Right ventricle myocardium inferior (tissue), 1 donor: Measurements from ENCODE around the gene ELP1. TPM values are rescaled to one million over a fixed set of nuclear protein-coding genes. Genes with fewer than 3 reads are reported as not detected.
"Not testable (repeated sequence)": the region's sequence is repeated elsewhere in the genome, so short reads cannot be mapped to it uniquely, and the experiment has no call there.

Experiments used
- ATAC-seq: fragments of 200-7000 bp; cut with Tn5 transposase; one replicate; pipeline ENCODE4 v1.9.1; 2020; ENCODE audit warnings: mild to moderate bottlenecking, moderate library complexity
- DNase-seq: peaks from one replicate; pipeline ENCODE4 v3.0.0; 2021; ENCODE audit errors: missing footprints
- intact Hi-C: fragments of 100-400 bp; cut with DNase I; formaldehyde crosslinking; loops from one replicate; pipeline ENCODE4 v1.11.0; 2022
- total RNA-seq: library from RNA; stranded (reverse); fragmentation: NEBNext Ultra II Directional; extraction: Animal tissue kit (Norgen Biotek cat#: 25700); gene quantifications from one replicate; pipeline ENCODE4 v1.2.1, GENCODE V29; 2021
- donor health status: DM: no; HTN: yes; CAD: no; lungs with severe emphysema.

Gene ELP1
- total RNA-seq, 1 donor from 2014 or later, result 17.5 TPM

- intact Hi-C loops, result loop anchor here (5.0 to 10.0 kb wide), 2 partner anchors 433 to 495 kb away; partner anchors contain the start of gene EPB41L4B
- ATAC-seq (peak; percentile 55), DNase-seq (no peak)
These were observed 44.3 kb downstream of the ELP1 start for GRCh38 chr9:108889649-108890067.

GRCh38 chr9:108886594-108887271 is 47.2 kb downstream of the ELP1 start:
- DNase-seq, intact Hi-C loops, ATAC-seq: not testable (repeated sequence)

DNA sequence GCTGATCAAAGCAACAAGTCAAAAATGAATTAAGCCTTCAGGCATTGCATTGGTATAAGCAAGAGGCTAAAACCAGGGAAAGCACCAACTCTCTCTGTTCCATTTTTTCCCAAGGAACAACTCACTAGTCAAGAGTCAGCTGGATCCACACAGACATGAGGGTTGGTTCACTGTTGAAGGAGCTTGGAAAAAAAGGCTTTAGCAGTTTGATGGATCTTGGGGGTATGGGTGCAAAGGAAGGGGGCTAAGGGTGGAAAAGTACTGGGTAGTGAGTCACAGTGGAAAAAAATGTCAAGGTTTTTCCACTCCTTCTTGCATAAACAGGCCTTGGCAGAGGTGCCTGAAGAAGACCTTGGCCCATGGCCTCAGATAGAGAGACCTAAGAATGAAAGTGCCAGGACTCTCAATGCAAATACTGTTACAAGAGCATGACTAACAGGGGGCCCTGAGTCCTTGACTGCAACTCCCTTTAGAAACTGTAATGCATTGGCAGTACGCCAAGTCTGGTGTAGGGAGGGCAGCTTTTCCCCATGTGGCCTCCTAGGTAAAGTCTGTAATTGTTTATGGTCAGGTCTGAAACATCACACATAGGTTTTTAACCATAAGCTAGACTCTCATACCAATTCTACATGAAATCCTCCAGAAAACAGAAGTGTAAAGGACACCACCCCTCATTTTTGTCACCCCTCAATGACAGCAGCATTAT is 48.1 kb downstream of the ELP1 start:
- intact Hi-C loops, result no loop called here
- DNase-seq, result no peak
- peak; percentile 13 for ATAC-seq

DNA sequence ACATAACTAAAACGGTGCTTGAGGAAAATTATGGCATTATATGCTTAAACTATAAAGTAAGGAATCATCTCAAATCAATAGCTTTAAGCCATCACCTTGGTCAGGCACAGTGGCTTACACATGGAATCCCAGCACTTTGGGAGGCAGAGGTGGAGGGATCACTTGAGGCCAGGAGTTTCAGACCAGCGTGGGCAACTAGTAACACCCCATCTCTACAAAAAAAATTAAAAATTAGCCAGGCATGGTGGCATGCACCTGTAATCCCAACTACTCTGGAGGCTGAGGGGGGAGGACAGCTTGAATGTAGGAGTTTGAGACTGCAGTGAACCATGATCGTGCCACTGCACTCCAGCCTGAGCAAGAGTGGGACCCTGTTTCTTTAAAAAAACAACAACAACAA is 49.2 kb downstream of the ELP1 start:
- DNase-seq (no peak), ATAC-seq (no peak)
- intact Hi-C loops, result no loop called here

GRCh38 chr9:108883085-108883484 is 50.8 kb downstream of the ELP1 start:
- intact Hi-C loops, result no loop called here
- DNase-seq, result no peak
- ATAC-seq, result no peak

DNA sequence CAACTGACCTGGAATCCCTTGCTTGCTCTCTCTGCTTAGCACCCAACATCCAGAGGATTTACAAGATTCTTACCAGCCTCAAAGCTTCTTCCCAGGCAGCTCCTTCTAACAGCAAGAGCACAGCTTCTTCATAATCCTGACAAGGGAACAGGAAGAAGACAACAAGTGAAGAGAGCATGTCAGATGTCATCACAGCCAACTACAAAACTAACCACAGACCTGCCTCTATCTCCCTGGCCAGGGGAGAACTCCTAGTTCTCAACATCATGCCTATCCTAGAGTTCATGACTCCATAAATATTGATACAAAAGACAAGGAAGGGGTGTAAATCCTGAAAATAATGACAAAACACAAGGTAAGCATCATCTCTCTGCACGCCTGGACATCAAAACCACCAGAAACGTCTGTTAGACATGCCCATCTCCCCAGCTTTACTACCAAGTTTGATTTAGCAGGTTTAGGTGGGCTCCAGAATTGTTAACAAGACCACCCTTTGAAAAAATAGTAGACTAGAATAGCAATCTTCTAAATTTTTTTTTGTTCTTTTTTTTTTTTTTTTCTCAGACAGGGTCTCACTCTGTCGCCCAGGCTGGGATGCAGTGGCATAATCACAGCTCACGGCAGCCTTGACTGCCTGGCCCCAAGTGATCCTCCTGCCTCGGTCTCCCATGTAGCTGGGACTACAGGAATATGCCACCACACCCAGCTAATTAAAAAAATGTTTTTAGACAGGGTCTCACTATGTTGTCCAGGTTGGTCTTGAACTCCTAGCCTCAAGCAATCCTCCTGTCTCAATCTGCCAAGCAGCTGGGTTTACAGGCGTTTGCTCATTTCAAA is 51.7 kb downstream of the ELP1 start:
- intact Hi-C loops, result no loop called here
- no peak for ATAC-seq

DNA sequence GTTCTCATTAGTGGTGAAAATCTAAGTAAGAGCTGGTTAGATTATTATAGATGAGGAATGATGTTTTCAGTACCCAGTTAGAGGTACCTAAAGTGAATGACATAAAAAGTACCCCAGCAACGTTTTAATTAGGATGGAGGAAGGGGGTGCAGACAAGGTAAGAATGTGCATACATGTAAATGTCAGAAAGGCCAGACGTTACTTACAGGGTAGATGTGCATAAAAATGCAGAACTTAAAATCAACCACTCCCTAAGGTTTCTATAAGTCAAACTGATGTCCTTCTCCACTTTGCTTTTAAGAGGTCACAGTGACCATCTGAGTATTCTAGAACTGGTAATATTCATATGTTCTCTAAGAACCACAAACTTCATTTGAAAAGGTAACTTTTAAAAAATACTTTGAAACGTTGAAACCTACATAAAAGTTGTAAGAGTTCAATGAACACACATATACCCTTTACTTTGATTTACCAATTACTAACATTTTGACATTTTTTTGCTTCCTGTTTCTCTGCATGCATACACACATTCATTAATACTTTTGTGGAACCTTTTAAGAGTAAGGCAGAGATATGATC is 53.1 kb downstream of the ELP1 start:
- intact Hi-C loops, result no loop called here
- ATAC-seq (no peak), DNase-seq (no peak)

More for the DNA sequence above, 51.7 kb downstream of the ELP1 start:
- DNase-seq, result no peak

GRCh38 chr9:108877524-108877923 is 56.4 kb downstream of the ELP1 start:
- no peak for DNase-seq
- no peak for ATAC-seq
- intact Hi-C loops, result no loop called here

GRCh38 chr9:108876425-108876824 is 57.5 kb downstream of the ELP1 start:
- no peak for DNase-seq
- intact Hi-C loops, result no loop called here
- no peak for ATAC-seq

DNA sequence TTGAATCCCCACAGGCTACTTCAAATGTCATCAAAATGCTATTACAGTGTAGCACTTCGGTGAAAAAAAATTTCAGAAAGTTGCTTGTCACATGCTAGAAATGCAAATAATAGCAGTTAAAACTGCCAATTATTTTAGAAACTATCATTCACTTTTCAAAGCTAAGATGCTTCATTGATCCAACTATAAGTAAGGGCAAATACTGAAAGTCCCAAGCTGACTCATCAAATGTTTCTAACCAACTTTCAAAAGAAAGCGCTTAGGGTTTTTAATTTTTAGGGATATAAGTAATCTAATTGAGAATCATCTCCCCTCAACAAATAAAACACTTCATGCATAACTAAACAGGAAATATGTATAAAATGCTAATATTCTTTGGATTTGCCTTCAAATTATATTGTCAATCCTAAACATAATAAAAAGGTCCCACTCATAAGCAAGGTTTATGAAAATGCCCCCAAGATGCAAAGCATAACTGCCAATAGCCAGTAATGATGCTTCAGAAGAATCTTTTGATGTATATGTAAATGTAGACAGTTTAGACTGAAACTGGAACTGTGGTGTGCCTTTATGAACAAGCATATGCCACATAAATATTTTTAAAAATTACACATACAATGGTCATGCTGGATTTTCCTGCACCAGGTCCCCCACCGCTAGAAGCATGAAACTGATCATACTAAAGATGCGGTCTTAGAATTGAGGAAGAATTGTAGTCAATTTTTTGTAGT is 59.7 kb downstream of the ELP1 start:
- ATAC-seq (no peak), DNase-seq (no peak)
- intact Hi-C loops, result no loop called here

- DNase-seq, result no peak
- no peak for ATAC-seq
- intact Hi-C loops, result no loop called here
These were observed 64.7 kb downstream of the ELP1 start for GRCh38 chr9:108869092-108869725.

DNA sequence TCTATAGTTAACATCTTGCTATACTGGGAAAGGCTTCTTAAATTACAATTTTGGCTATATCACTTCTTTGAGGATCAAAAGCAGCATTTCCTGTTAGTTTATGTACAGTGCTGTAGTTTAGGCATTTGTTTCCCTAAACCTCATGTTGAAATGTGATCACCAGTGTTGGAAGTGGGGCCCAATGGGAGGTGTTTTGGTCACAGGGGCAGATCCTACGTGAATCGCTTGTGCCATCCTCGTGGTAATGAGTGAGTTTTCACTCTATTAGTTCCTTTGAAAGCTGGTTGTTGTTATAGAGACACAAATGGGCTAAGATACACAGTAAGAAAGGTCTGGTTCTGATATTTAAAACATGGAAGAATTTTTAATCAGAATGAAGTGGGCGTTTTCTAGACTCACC is 66.1 kb downstream of the ELP1 start:
- intact Hi-C loops, result no loop called here
- DNase-seq, result no peak
- ATAC-seq, result no peak

DNA sequence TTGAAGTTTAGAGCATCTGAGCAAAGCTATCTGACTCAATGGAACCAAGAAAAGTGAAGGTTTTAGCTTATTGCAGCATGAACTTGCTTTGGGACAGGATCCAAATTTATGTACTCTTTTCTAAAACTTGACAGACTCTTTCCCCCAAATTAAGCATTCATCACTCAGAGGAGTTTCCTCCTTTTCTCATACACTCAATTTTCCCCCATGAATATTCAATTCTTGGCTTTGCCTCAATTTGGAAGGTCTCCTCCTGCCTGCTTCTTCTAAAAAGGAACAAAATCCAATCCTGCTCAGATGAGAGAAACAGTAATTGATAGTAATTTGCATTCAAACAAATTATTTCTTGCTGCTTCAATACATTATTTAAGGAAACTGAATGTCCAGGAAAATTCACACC is 66.8 kb downstream of the ELP1 start:
- DNase-seq (no peak), ATAC-seq (no peak)
- intact Hi-C loops, result no loop called here

GRCh38 chr9:108866001-108866420 is 67.9 kb downstream of the ELP1 start:
- ATAC-seq, result peak; percentile 70
- intact Hi-C loops, result no loop called here
- no peak for DNase-seq

- ATAC-seq (peak; percentile 32), DNase-seq (no peak)
- intact Hi-C loops, result no loop called here
These were observed 68.9 kb downstream of the ELP1 start for GRCh38 chr9:108865037-108865436.

GRCh38 chr9:108864446-108864845 is 69.5 kb downstream of the ELP1 start:
- DNase-seq, result no peak
- intact Hi-C loops, result no loop called here
- ATAC-seq, result no peak

DNA sequence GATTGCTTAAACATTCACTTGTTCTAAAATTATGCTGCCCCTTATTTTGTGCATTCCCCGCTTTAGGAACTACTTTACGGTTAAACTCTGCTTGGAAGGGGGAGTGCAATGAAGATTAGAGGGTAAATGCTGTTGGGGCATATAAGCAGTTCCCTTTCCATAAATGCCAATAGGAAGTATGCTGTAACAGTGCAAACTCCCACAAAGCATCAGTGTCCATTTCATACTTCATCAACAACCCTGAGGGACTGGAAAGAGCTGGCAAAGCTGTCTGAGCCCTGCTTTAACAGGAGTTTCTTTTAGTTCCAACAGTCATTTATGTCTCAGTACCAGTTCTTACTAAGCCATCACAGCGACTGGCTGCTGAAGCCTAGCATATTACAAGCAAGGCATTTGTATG is 70.0 kb downstream of the ELP1 start:
- intact Hi-C loops, result no loop called here
- ATAC-seq, result no peak
- DNase-seq, result no peak

DNA sequence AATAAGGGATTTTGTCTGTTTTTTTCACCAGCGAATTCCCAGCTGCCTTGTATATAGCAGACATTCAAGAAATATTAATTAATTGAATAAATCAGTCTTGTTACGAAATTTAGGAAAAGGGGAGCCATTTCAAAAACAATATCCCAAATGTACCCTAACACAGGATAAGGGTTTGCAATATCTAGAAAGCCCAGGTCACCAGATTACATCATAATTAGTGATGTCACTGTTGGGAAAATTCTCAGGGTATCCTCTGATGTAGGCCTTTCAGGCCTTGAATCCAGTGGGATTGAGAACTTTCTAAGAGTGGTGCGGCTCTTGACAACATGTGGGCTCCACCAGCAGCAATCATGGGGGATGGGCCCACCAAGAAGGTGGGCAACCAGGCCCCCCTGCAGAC is 71.9 kb downstream of the ELP1 start, which contains the start of gene ACTL7A:
ACTL7A (plus strand) TSS at position 270 of the 400 bp plus-strand sequence; CDS start at position 327, 57 bp downstream.
- intact Hi-C loops, result no loop called here

More for the DNA sequence above, 71.9 kb downstream of the ELP1 start, which contains the start of gene ACTL7A:
- ATAC-seq (no peak), DNase-seq (no peak)
